COLO829 (cell line): ENCODE results near the gene WFDC5.
A peak's percentile ranks its signal among the peaks of the same experiment; 100 is the strongest.
"Not testable (repeated sequence)": the region's sequence is repeated elsewhere in the genome, so short reads cannot be mapped to it uniquely, and the experiment has no call there.

Experiments used
- DNase-seq: peaks from one replicate; pipeline ENCODE4 v3.0.0; 2012; ENCODE audit warnings: low spot score

WFDC5 gene, protein sequence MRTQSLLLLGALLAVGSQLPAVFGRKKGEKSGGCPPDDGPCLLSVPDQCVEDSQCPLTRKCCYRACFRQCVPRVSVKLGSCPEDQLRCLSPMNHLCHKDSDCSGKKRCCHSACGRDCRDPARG

GRCh38 chr20:45114465-45115385, at the start of gene WFDC5:
Gene WFDC5 (minus strand): TSS chr20:45115174. CDS start chr20:45115083, 91 bp downstream.
- DNase-seq: no peak

DNA sequence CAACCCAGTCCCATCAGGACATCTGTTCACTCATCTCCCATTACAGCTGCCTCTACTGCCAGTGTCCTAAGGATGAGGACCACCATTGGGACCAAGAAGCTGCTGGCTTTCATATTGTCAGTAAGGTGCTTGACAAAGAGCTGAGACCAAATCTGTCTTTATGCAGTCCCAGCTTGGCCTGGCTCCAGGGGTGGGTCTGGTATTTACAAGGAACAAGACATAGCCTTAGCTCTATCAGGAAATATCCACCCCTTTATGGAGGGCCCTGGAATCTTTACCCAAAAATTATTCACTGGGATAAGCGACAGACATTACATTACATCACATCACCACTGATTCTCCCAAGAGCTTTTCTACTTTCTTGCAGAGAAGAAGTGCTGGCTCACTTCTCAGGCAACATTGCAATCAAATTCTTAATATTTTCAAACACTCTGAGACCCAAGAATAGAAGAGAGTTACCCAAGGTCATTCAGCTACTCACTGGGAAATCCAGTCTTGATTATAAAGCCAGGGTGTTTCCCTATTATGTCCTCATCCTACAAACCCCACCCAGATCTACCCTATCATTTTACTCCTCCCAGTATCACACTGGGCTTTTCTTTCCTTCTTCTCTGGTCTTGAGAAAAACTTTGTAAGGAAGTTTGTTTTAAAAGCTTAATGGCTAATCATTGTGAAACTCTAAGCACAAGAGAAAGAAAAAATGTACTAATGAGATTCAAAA, 48.3 kb upstream of the WFDC5 start:
- DNase-seq: no peak

- peak; percentile 96 for DNase-seq
These were observed 43.0 kb upstream of the WFDC5 start for GRCh38 chr20:45157962-45158361.

DNA sequence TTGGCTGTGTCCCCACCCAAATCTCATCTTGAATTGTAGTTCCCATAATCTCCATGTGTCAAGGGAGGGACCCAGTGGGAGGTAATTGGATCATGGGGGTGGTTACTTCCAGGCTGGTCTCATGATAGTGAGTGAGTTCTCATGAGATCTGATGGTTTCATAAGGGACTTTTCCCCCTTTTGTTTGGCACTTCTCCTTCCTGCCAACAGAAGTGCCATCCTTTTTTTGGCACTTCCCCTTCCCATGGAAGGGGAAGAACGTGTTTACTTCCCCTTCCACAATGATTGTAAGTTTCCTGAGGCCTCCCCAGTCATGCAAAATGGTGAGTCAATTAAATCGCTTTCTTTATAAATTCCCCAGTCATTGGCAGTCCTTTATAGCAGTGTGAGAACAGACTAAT, 41.7 kb upstream of the WFDC5 start:
- no peak for DNase-seq

DNA sequence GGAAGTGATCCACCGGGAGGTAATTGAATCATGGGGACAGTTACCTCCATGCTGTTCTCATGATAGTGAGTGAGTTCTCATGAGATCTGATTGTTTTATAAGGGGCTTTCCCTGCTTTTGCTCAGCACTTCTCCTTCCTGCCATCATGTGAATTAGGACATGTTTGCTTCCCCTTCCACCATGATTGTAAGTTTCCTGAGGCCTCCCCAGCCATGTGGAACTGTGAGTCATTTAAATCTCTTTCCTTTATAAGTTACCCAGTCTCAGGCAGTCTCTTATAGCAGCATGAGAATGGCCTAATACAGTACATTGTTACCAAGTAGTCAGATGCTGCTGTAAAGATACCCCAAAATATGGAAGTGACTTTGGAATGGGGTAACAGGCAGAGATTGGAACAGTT, 39.8 kb upstream of the WFDC5 start:
- DNase-seq: not testable (repeated sequence)

- no peak for DNase-seq
These were observed 39.2 kb upstream of the WFDC5 start for GRCh38 chr20:45154183-45154582.

- no peak for DNase-seq
These were observed 38.8 kb upstream of the WFDC5 start for GRCh38 chr20:45153752-45154151.

GRCh38 chr20:45153147-45153546, 38.2 kb upstream of the WFDC5 start:
- no peak for DNase-seq

DNA sequence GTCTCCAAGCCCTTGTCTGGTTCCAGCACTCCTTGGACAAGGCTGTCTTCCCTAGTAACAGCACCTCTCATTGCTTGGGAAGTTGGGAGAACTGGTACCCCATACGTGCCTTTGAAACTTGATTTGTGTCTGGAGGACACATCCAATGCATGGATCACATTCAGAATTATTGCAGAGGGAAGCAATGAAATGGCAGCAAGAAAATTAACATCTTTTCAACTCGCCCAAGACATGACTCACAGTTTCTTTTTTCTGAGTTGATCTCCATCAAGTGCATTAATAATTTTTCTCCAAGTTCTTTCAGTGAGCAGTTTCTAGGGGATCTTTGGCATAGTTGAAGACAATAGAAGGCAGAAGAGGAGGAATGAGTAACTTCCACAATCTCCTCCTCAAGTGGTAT, 37.4 kb upstream of the WFDC5 start:
- no peak for DNase-seq

DNA sequence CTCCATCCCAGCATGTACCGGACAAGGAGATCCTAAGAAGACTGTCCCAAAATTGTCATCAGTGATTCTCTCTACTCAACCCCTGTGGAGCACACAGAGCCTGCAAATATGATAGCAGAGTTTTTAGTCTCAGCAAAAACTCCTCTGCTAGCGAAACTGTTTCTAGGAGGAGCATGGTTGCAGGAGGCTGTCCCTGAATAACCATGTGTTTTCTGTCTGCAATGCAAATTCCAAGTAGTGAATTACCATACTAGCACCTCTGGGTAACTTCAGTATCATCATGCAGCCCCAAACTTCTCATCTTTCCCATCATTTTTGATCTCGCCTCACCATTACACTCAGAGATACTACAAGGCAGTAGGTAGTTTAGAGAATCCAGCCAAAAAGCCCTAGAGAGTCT, 34.1 kb upstream of the WFDC5 start:
- no peak for DNase-seq

- no peak for DNase-seq
These were observed 25.9 kb upstream of the WFDC5 start for GRCh38 chr20:45140836-45141235.

- DNase-seq: not testable (repeated sequence)
These were observed 24.9 kb upstream of the WFDC5 start for GRCh38 chr20:45139733-45140375.

- peak; percentile 64 for DNase-seq
These were observed 23.8 kb upstream of the WFDC5 start for GRCh38 chr20:45138561-45139300.

- no peak for DNase-seq
These were observed 21.9 kb upstream of the WFDC5 start for GRCh38 chr20:45136911-45137310.

DNA sequence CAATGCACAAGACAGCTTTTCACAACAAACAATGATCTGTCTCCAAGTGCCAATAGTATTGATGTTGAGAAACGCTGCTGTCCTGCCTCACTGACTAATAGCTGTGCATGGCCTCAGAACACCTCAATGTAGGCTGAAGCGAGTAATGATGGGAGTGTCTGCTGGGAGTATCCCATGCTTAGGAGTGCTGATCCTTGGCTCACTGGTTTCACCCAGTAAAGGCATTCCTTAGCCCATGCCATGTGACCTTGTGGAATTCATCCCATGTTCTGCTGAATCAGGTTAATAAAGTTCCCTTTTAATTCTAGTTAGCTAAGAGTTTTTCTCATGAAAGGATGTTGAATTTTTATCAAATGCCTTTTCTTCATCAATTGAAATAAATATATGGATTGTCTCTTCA, 13.1 kb upstream of the WFDC5 start:
- DNase-seq: no peak

DNA sequence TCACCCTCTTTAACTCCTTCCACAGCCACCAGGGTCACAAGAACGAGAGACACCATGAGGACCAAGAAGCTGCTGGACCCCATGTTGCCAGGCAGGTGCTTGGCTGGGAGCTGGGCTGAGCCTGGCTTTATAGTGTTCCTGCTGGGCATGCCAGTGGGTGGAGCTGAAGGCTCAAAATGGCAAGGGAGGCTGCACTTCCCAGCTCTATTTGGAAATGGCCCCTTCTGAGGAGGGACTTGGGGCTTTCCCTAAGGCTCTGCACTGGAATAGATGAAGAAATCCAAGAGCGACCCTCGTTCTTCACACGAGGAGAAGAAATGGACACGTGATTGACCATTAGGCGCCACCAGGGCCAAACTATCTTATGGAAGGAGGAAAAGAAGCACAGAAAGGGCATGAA, 9.4 kb upstream of the WFDC5 start, which contains the start of gene WFDC12:
TSS of gene WFDC12 (minus strand) at position 101 of the 400 bp plus-strand sequence. CDS start at position 83, 18 bp downstream.
- DNase-seq: no peak

DNA sequence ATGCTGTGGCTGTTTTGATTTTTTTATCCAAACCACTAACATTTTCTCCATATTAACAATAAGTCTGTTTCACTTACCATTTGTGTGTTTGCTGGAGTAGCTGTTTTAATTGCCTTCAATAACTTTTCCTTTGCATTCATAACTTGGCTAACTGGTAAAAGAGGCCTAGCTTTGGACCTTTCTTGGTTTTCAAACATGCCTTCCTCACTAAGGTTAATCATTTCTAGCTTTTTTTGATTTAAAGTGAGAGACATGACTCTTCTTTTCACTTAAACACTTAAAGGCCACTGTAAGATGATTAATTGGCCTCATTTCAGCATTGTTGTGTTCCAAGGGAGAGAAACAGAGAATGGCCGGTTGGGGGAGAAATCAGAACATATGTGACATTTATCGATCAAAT, 6.4 kb upstream of the WFDC5 start:
- no peak for DNase-seq

GRCh38 chr20:45119556-45120266, 4.7 kb upstream of the WFDC5 start:
- no peak for DNase-seq

DNA sequence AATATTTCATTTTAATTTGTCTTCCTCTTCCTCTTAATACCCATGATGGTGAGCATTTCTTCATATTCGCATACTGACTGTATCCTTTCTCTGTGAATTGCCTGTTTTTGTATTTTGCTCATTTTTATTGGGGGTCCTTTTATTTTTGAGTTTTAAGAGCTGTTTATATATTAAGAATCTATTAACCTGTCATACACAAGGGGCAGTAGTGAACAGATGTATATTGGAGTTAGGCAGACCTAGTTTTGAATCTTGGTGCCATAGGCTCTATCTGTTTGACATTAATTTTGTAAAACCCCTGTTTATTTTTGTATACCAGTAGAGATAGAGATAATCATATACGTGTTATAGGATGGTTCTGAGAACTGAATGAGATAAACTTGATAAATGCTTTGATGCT, 3.1 kb upstream of the WFDC5 start:
- DNase-seq: no peak

GRCh38 chr20:45117581-45117980, 2.6 kb upstream of the WFDC5 start:
- no peak for DNase-seq

DNA sequence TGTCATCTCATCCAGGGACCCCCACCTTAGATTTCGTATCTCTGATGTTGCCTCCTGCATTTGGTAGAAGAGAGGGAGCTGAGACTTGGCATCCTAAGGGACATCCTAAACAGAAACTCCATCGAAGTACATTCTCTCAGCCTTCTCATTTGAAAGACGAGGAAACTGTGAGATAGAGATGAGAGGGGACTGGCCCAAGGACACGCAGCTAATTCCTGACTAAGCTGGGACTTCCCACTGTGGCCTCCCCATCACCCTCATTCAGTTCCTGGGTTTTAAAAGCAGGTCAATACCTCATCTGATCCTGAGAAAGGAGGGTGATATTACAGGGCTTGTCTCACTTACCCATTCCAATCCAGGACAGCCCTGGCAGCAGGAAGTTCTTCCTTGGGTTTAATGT, 855 bp upstream of the WFDC5 start:
- no peak for DNase-seq
